K562 (cell line): Measurements from ENCODE around the gene DHPS. TPM values are rescaled to one million over a fixed set of nuclear protein-coding genes. Genes with fewer than 3 reads are reported as not detected.

Experiments used
- BRF2 ChIP-seq: IDR thresholded peaks from 3 replicates; pipeline ENCODE4 v1.6.1; 2011; ENCODE audit warnings: borderline replicate concordance, mild to moderate bottlenecking; ENCODE audit not compliant: insufficient read length, insufficient read depth
- CTCF ChIP-seq, 3 experiments: IDR thresholded peaks in 2 of 3; conservative IDR thresholded peaks in 1 of 3; 2 replicates each; pipeline ENCODE4 v1.5.1; 2011 to 2012; ENCODE audit warnings: low read length in 3 of 3, mild to moderate bottlenecking in 3 of 3, control low read depth in 2 of 3, improper control_type of control experiment in 1 of 3, inconsistent platforms in 1 of 3, low read depth in 1 of 3, mixed read lengths in 1 of 3, moderate library complexity in 1 of 3; ENCODE audit not compliant: insufficient read depth in 2 of 3
- E4F1 ChIP-seq: fragments of 250-450 bp; sonication (Bioruptor Pico); IDR thresholded peaks from 2 replicates; pipeline ENCODE4 v1.5.0; 2021; ENCODE audit warnings: mild to moderate bottlenecking, borderline replicate concordance
- GABPB1 ChIP-seq: sonication (generic); formaldehyde crosslinking; IDR thresholded peaks from 2 replicates; pipeline ENCODE4 v1.8.0; 2022; ENCODE audit warnings: mild to moderate bottlenecking, missing genetic modification reagents
- HNRNPL ChIP-seq: fragments of 200-400 bp; formaldehyde crosslinking; IDR thresholded peaks from 2 replicates; pipeline ENCODE4 v1.6.1; 2017; ENCODE audit warnings: low read depth, mild to moderate bottlenecking, low read length
- LCOR ChIP-seq: sonication (generic); formaldehyde crosslinking; IDR thresholded peaks from 2 replicates; pipeline ENCODE4 v1.8.0; 2022; ENCODE audit warnings: mild to moderate bottlenecking, missing genetic modification reagents
- POLR2AphosphoS5 ChIP-seq: IDR thresholded peaks from 2 replicates; pipeline ENCODE4 v1.6.1; 2011; ENCODE audit warnings: mild to moderate bottlenecking, low read depth, low read length, moderate library complexity; ENCODE audit not compliant: control insufficient read depth, insufficient read depth
- SNAPC5 ChIP-seq: fragments of 250-450 bp; sonication (Bioruptor Pico); IDR thresholded peaks from 2 replicates; pipeline ENCODE4 v1.8.0; 2021; ENCODE audit warnings: moderate library complexity, mild to moderate bottlenecking, inconsistent platforms
- TFAP4 ChIP-seq: sonication (generic); formaldehyde crosslinking; IDR thresholded peaks from 2 replicates; pipeline ENCODE4 v1.8.0; 2022; ENCODE audit warnings: missing genetic modification reagents, mild to moderate bottlenecking, moderate library complexity, borderline replicate concordance
- TSC22D4 ChIP-seq: fragments of 450-650 bp; IDR thresholded peaks from 2 replicates; pipeline ENCODE4 v1.6.1; 2016; ENCODE audit warnings: missing genetic modification characterization, missing biosample characterization, control low read depth
- YY1 ChIP-seq, 3 experiments: IDR thresholded peaks; 2 replicates each; pipeline ENCODE4 v1.6.1; 2011; ENCODE audit warnings: low read length in 2 of 3, mild to moderate bottlenecking in 2 of 3, moderate library complexity in 2 of 3, borderline replicate concordance in 1 of 3, control low read depth in 1 of 3, low read depth in 1 of 3; ENCODE audit not compliant: insufficient read depth in 3 of 3, insufficient replicate concordance in 2 of 3, control insufficient read depth in 1 of 3, insufficient read length in 1 of 3; ENCODE audit errors: extremely low read depth in 1 of 3
- ZBTB5 ChIP-seq: fragments of 450-650 bp; IDR thresholded peaks from 2 replicates; pipeline ENCODE4 v1.6.1; 2017; ENCODE audit warnings: antibody characterized with exemption
- polyA plus RNA-seq, 8 experiments: library from polyadenylated mRNA; depleted of rRNA in 4 of 8; stranded (reverse) in 5 of 8; unstranded in 3 of 8; fragments of >200 nt; fragmentation: Nextera tagmentation in 2 of 8; fragmentation: Illumina TruSeq in 1 of 8; extraction: Ambion mirVana in 2 of 8; extraction: Trizol in 1 of 8; gene quantifications; 2 replicates each; pipeline versions ENCODE4 v1.2.1 to v1.2.3, GENCODE V29; 2011 to 2014; ENCODE audit warnings: inconsistent platforms in 1 of 8, missing spikeins in 1 of 8
- total RNA-seq, 7 experiments: library from RNA; depleted of rRNA in 6 of 7; stranded (reverse); fragments of >200 nt in 6 of 7; fragmentation: Illumina TruSeq in 2 of 7; extraction: Trizol in 2 of 7; gene quantifications; 2 replicates each; pipeline versions ENCODE4 v1.2.1 to v1.2.3, GENCODE V29; 2011 to 2021; ENCODE audit warnings: low replicate concordance in 1 of 7

The DHPS gene
- total and polyA plus RNA-seq, 9 of the 15 experiments (the other 6 are each of a cell fraction or from before 2014, with no cell fraction given): 47.1 to 110 (median 79.9) TPM

- TF ChIP-seq POLR2AphosphoS5 (peak; percentile 10; the same call in 1 of the 2 replicates), TFAP4 (CRISPR knock-in tag) (peak; percentile 76; the same call in 1 of the 2 replicates), E4F1 (no peak), HNRNPL (no peak), SNAPC5 (no peak), GABPB1 (CRISPR knock-in tag) (peak; percentile 17; the same call in 1 of the 2 replicates), ZBTB5 (no peak), BRF2 (no peak), TSC22D4 (tag) (no peak), YY1 (IDR thresholded peaks at IDR 0.05; ENCODE audit: borderline replicate concordance in 1 of 3, control insufficient read depth in 1 of 3, extremely low read depth in 1 of 3, insufficient read depth in 3 of 3, insufficient read length in 1 of 3, insufficient replicate concordance in 2 of 3, low read depth in 1 of 3, low read length in 2 of 3) (peak in 1 of 3 experiments; percentile 29), CTCF (IDR thresholded peaks at IDR 0.05 in 2 of 3, conservative IDR thresholded peaks at IDR 0.05 in 1 of 3; ENCODE audit: insufficient read depth in 2 of 3, low read depth in 1 of 3, low read length in 3 of 3) (peak; percentile 86 to 96 (median 90)), LCOR (CRISPR knock-in tag) (no peak)
Observed at GRCh38 chr19:12676384-12676792, 5.3 kb downstream of the DHPS start (continued).
